Kidney (tissue), 19 donors: ENCODE measurements around the gene OR2A1. TPM values are rescaled to one million over a fixed set of nuclear protein-coding genes. Genes with fewer than 3 reads are reported as not detected.
"Not testable (repeated sequence)": the region's sequence is repeated elsewhere in the genome, so short reads cannot be mapped to it uniquely, and the experiment has no call there.

Experiments used
- DNase-seq, 5 donors: peaks; one replicate each; pipeline ENCODE4 v3.0.0-alpha.2; 2013 to 2020
- FAIRE-seq: peaks from 2 replicates; lab custom pipeline; 2012; peaks lifted over from hg19 to GRCh38; lab: Jason Lieb, UNC
- H3K27ac ChIP-seq, 2 donors: one replicate each; pipeline ENCODE4 v1.7.0; 2013; ENCODE audit warnings: low read depth in 2 of 2, low read length in 2 of 2, inconsistent platforms in 1 of 2
- H3K27me3 ChIP-seq: one replicate; pipeline ENCODE4 v1.7.1; 2013; ENCODE audit warnings: low read length, inconsistent platforms; ENCODE audit not compliant: control insufficient read depth, insufficient read depth
- H3K36me3 ChIP-seq, 3 donors: one replicate each; pipeline versions ENCODE4 v1.7.0 to v1.7.1; 2013; ENCODE audit warnings: low read length in 3 of 3, control low read depth in 1 of 3, inconsistent platforms in 1 of 3; ENCODE audit not compliant: insufficient read depth in 3 of 3, control insufficient read depth in 2 of 3
- H3K4me1 ChIP-seq, 3 donors: one replicate each; pipeline versions ENCODE4 v1.7.0 to v1.7.1; 2013; ENCODE audit warnings: low read length in 3 of 3, inconsistent platforms in 1 of 3, low read depth in 1 of 3; ENCODE audit not compliant: control insufficient read depth in 2 of 3, insufficient read depth in 2 of 3
- H3K4me3 ChIP-seq, 3 donors: one replicate each; pipeline versions ENCODE4 v1.7.0 to v1.8.1; 2013; ENCODE audit warnings: low read length in 3 of 3, control low read depth in 1 of 3, inconsistent platforms in 1 of 3
- H3K9ac ChIP-seq, 3 donors: one replicate each; pipeline versions ENCODE4 v1.7.0 to v1.7.1; 2013; ENCODE audit warnings: low read length in 3 of 3, control low read depth in 1 of 3, inconsistent platforms in 1 of 3
- H3K9me3 ChIP-seq, 3 donors: one replicate each; pipeline versions ENCODE4 v1.7.0 to v1.7.1; 2013; ENCODE audit warnings: low read length in 3 of 3, control low read depth in 1 of 3, inconsistent platforms in 1 of 3; ENCODE audit not compliant: control insufficient read depth in 2 of 3, insufficient read depth in 1 of 3
- intact Hi-C: fragments of 100-400 bp; cut with DNase I; formaldehyde crosslinking; loops from one replicate; pipeline ENCODE4 v1.11.1; 2022
- long read RNA-seq, 10 donors: library from polyadenylated mRNA in 1 of 10; unstranded in 1 of 10; transcript quantifications; one replicate each; pipeline ENCODE4 v2.0.0 and lab custom pipeline, GENCODE V29; 2021 to 2026
- polyA plus RNA-seq: library from polyadenylated mRNA; stranded (reverse); fragments of 350-450 nt; fragmentation: Illumina TruSeq; extraction: RNeasy Lipid Tissue Mini Kit (QIAGEN cat#74804); gene quantifications from one replicate; pipeline ENCODE4 v1.2.3, GENCODE V29; 2014; ENCODE audit warnings: low read depth, low replicate concordance; ENCODE audit not compliant: insufficient read depth
- total RNA-seq: library from RNA; stranded (reverse); fragmentation: NEBNext Ultra II Directional; extraction: Animal tissue kit (Norgen Biotek cat#: 25700); gene quantifications from one replicate; pipeline ENCODE4 v1.2.1, GENCODE V29; 2021
- donor health status: control.
- donor health status: control.
- donor health status: DM: yes; HTN: yes; CAD: no.
- donor health status: Normal renal cell carcinoma (clear cell type).

The OR2A1 gene
- not detected for total RNA-seq
- polyA plus RNA-seq = not detected
- long read RNA-seq, donor 1 = 0 reads
- long read RNA-seq, donor 2 = 0 reads
- long read RNA-seq, donor 3 = 0 reads
- long read RNA-seq, donor 4 = 0 reads
- long read RNA-seq, donor 5 = 0 reads
- long read RNA-seq, donor 6 = 0 reads
- long read RNA-seq, donor 7 = 0 reads
- long read RNA-seq, donor 8, partial matches to known transcripts = 0 of 3 reads
- long read RNA-seq, donor 8, other reads (novel, unspliced or antisense) = 0 of 3 reads
- long read RNA-seq, donor 9 = 0 reads
- long read RNA-seq, donor 10, partial matches to known transcripts = 0 of 1 reads
- long read RNA-seq, donor 10, other reads (novel, unspliced or antisense) = 0 of 1 reads

GRCh38 chr7:144311872-144312469, at the start of gene OR2A1:
TSS of gene OR2A1 (plus strand) at chr7:144312419. CDS start at chr7:144318125, 5,706 bp downstream.
- FAIRE-seq, H3K9ac ChIP-seq, H3K4me1 ChIP-seq, H3K36me3 ChIP-seq, H3K27me3 ChIP-seq, DNase-seq, intact Hi-C loops, H3K9me3 ChIP-seq, H3K4me3 ChIP-seq, H3K27ac ChIP-seq: not testable (repeated sequence)

GRCh38 chr7:144264692-144265091, 47.5 kb upstream of the OR2A1 start, which contains the start of gene OR2A7:
TSS of gene OR2A7 (minus strand) at chr7:144264792. CDS start at chr7:144259628, 5,164 bp downstream.
- H3K4me1 ChIP-seq, H3K27me3 ChIP-seq, intact Hi-C loops, H3K4me3 ChIP-seq, FAIRE-seq, H3K27ac ChIP-seq, H3K9me3 ChIP-seq, H3K36me3 ChIP-seq, H3K9ac ChIP-seq: not testable (repeated sequence)
- DNase-seq = peak in 1 of 5 donors; percentile 0

GRCh38 chr7:144269188-144269587, 43.0 kb upstream of the OR2A1 start, which contains the start of gene CTAGE8:
TSS of gene CTAGE8 (minus strand) at chr7:144269288. CDS start at chr7:144269250, 38 bp downstream.
- not testable (repeated sequence) for FAIRE-seq

GRCh38 chr7:144275281-144275680, 36.9 kb upstream of the OR2A1 start:
- H3K27me3 ChIP-seq, DNase-seq, H3K4me1 ChIP-seq, H3K4me3 ChIP-seq, H3K36me3 ChIP-seq, H3K27ac ChIP-seq, H3K9me3 ChIP-seq, intact Hi-C loops, H3K9ac ChIP-seq, FAIRE-seq: not testable (repeated sequence)

More at GRCh38 chr7:144269188-144269587, 43.0 kb upstream of the OR2A1 start, which contains the start of gene CTAGE8:
- DNase-seq, H3K9me3 ChIP-seq, H3K4me1 ChIP-seq, H3K27ac ChIP-seq, H3K27me3 ChIP-seq, H3K36me3 ChIP-seq, H3K9ac ChIP-seq, H3K4me3 ChIP-seq, intact Hi-C loops: not testable (repeated sequence)

GRCh38 chr7:144280010-144280409, 32.2 kb upstream of the OR2A1 start:
- H3K27me3 ChIP-seq, H3K4me3 ChIP-seq, FAIRE-seq, DNase-seq, H3K27ac ChIP-seq, H3K9ac ChIP-seq, intact Hi-C loops, H3K9me3 ChIP-seq, H3K36me3 ChIP-seq, H3K4me1 ChIP-seq: not testable (repeated sequence)

- FAIRE-seq, H3K4me1 ChIP-seq, intact Hi-C loops, H3K4me3 ChIP-seq, H3K36me3 ChIP-seq, H3K9me3 ChIP-seq, DNase-seq, H3K9ac ChIP-seq, H3K27ac ChIP-seq, H3K27me3 ChIP-seq: not testable (repeated sequence)
These were observed 30.2 kb upstream of the OR2A1 start for GRCh38 chr7:144281981-144282380.

GRCh38 chr7:144282490-144282889, 29.7 kb upstream of the OR2A1 start:
- H3K27me3 ChIP-seq, intact Hi-C loops, H3K36me3 ChIP-seq, FAIRE-seq, H3K9ac ChIP-seq, H3K9me3 ChIP-seq, H3K4me1 ChIP-seq, H3K27ac ChIP-seq, DNase-seq, H3K4me3 ChIP-seq: not testable (repeated sequence)

- DNase-seq, H3K9ac ChIP-seq, H3K4me1 ChIP-seq, FAIRE-seq, H3K27me3 ChIP-seq, H3K27ac ChIP-seq, H3K36me3 ChIP-seq, H3K4me3 ChIP-seq, H3K9me3 ChIP-seq, intact Hi-C loops: not testable (repeated sequence)
These were observed 28.5 kb upstream of the OR2A1 start for GRCh38 chr7:144283716-144284115.
